AG04450 (cell line): ENCODE data around the gene CCDC192. TPM values are rescaled to one million over a fixed set of nuclear protein-coding genes. Genes with fewer than 3 reads are reported as not detected.

Experiments used
- CTCF ChIA-PET: fragments of 300-600, 350-600 bp; formaldehyde crosslinking; extraction: SDS; loops from one replicate; lab custom pipeline; 2022; ENCODE audit warnings: antibody characterized with exemption, inconsistent platforms; lab: Charles Lee
- POLR2A ChIA-PET: fragments of 350-600 bp; formaldehyde crosslinking; extraction: SDS; loops from one replicate; lab custom pipeline; 2021; ENCODE audit warnings: antibody characterized with exemption, inconsistent platforms; lab: Yijun Ruan, JAX
- DNase-seq: peaks from one replicate; pipeline ENCODE4 v3.0.0-alpha.2; 2011; ENCODE audit warnings: low read depth, low spot score
- H3K27ac ChIP-seq: one replicate; pipeline ENCODE4 v1.5.1; 2012; ENCODE audit warnings: low read depth, low read length, control low read depth
- H3K27me3 ChIP-seq: one replicate; pipeline ENCODE4 v1.6.0; 2012; ENCODE audit warnings: low read length; ENCODE audit not compliant: control insufficient read depth, insufficient read depth
- H3K4me3 ChIP-seq: 2 replicates; pipeline ENCODE4 v1.5.1; 2011; ENCODE audit warnings: mild to moderate bottlenecking, low read depth, low read length, control low read depth
- H3K9me3 ChIP-seq: 2 replicates; pipeline ENCODE4 v1.5.1; 2012; ENCODE audit warnings: low read length; ENCODE audit not compliant: control insufficient read depth, insufficient read depth
- CTCF ChIP-seq: IDR thresholded peaks from 2 replicates; pipeline ENCODE4 v1.5.1; 2011; ENCODE audit warnings: low read depth, low read length, control low read depth, inconsistent platforms
- polyA plus RNA-seq: library from polyadenylated mRNA; depleted of rRNA; stranded (reverse); fragments of >200 nt; gene quantifications from 2 replicates; pipeline ENCODE4 v1.2.3, GENCODE V29; 2011

The CCDC192 gene
- polyA plus RNA-seq, 1 experiment, result not detected

- ChIA-PET POLR2A (no interaction called here), CTCF (interaction anchor here (0.5 kb wide), 1 partner anchor 20 kb away, joined by 3 read pairs; no protein-coding TSS in a partner anchor)
- Histone ChIP-seq H3K27ac (no peak overlapping the region), H3K9me3 (no peaks in the 10 kb centered on the region), H3K27me3 (no peaks in the 10 kb centered on the region), H3K4me3 (no peak overlapping the region)
- TF ChIP-seq CTCF, result no peak
- no peak for DNase-seq
Observed at GRCh38 chr5:127978738-127979300, 275.6 kb downstream of the CCDC192 start.

GRCh38 chr5:127979475-127979874, 276.3 kb downstream of the CCDC192 start:
- no peak overlapping the region for H3K4me3 ChIP-seq
- CTCF ChIA-PET, result no interaction called here
- no peaks in the 10 kb centered on the region for H3K9me3 ChIP-seq
- POLR2A ChIA-PET, result no interaction called here
- no peak for TF ChIP-seq CTCF
- no peaks in the 10 kb centered on the region for H3K27me3 ChIP-seq
- H3K27ac ChIP-seq, result no peak overlapping the region
- DNase-seq, result no peak

GRCh38 chr5:127980843-127981242, 277.7 kb downstream of the CCDC192 start:
- Histone ChIP-seq H3K9me3 (no peaks in the 10 kb centered on the region), H3K27ac (no peak overlapping the region), H3K4me3 (no peak overlapping the region), H3K27me3 (no peaks in the 10 kb centered on the region)
- ChIA-PET CTCF (interaction anchor here (1.0 to 1.5 kb wide), 2 partner anchors 12 to 16 kb away, joined by 3 read pairs; no protein-coding TSS in a partner anchor), POLR2A (no interaction called here)
- TF ChIP-seq CTCF, result no peak
- no peak for DNase-seq

GRCh38 chr5:127981498-127981897, 278.3 kb downstream of the CCDC192 start:
- TF ChIP-seq CTCF, result no peak
- DNase-seq, result no peak
- POLR2A ChIA-PET, result no interaction called here
- no peaks in the 10 kb centered on the region for H3K27me3 ChIP-seq
- no peak overlapping the region for H3K27ac ChIP-seq
- H3K9me3 ChIP-seq, result no peaks in the 10 kb centered on the region
- H3K4me3 ChIP-seq, result no peak overlapping the region
- CTCF ChIA-PET, result interaction anchor here (1.5 kb wide), 1 partner anchor 16 kb away, joined by 3 read pairs; no protein-coding TSS in a partner anchor

- Histone ChIP-seq H3K9me3 (no peaks in the 10 kb centered on the region), H3K27ac (no peak overlapping the region), H3K4me3 (no peak overlapping the region), H3K27me3 (no peaks in the 10 kb centered on the region)
- ChIA-PET POLR2A (no interaction called here), CTCF (no interaction called here)
- no peak for TF ChIP-seq CTCF
- DNase-seq, result no peak
Observed at GRCh38 chr5:127985811-127986325, 282.7 kb downstream of the CCDC192 start.
